ENCODE measurements around the gene RMND5B.
"Not testable (repeated sequence)": the region's sequence is repeated elsewhere in the genome, so short reads cannot be mapped to it uniquely, and the experiment has no call there.

Gene RMND5B

GRCh38 chr5:178130234-178130575, 609 bp upstream of the RMND5B start:
- WGBS = 34% methylated on average over 10 of the region's 11 CpGs

GRCh38 chr5:178131446-178131996, 707 bp downstream of the RMND5B start:
- no peak overlapping the region for H2BK5ac ChIP-seq (ENCODE audit: low read depth, low read length, poor library complexity, severe bottlenecking)
- no peak overlapping the region for H3K4ac ChIP-seq (ENCODE audit: low read depth in 1 of 2, low read length in 2 of 2)
- no peak overlapping the region for H2BK12ac ChIP-seq (ENCODE audit: low read length in 2 of 2)
- no peak overlapping the region for H4K8ac ChIP-seq (ENCODE audit: low read length)
- no peak overlapping the region for H2AFZ ChIP-seq (ENCODE audit: low read depth, low read length)
- H3K27me3 ChIP-seq (ENCODE audit: control insufficient read depth in 1 of 2, insufficient read depth in 1 of 2, low read length in 2 of 2) = no peaks in the 10 kb centered on the region
- WGBS = 33% methylated on average over 10 of the region's 10 CpGs
- H3K23ac ChIP-seq (ENCODE audit: low read length in 2 of 2) = no peak overlapping the region
- no peak overlapping the region for H2BK15ac ChIP-seq (ENCODE audit: low read depth, poor library complexity, severe bottlenecking)
- H4K91ac ChIP-seq (ENCODE audit: low read length) = no peak overlapping the region
- H3K9me3 ChIP-seq (ENCODE audit: control insufficient read depth, low read length) = no peaks in the 10 kb centered on the region
- H3K27ac ChIP-seq (ENCODE audit: low read length, poor library complexity, severe bottlenecking) = no peak overlapping the region
- H3K18ac ChIP-seq (ENCODE audit: low read depth in 1 of 2, low read length in 2 of 2) = no peak overlapping the region
- peak; percentile 16 for DNase-seq
- peaks cover 7% of the 10 kb centered on the region for H3K4me1 ChIP-seq (ENCODE audit: control insufficient read depth, insufficient read depth, low read depth, low read length)
- peak overlapping the region; percentile 83 to 86 for H3K4me3 ChIP-seq (ENCODE audit: insufficient read depth in 1 of 2, low read depth in 1 of 2, low read length in 2 of 2)
- peaks cover 14% of the 10 kb centered on the region for H3K79me1 ChIP-seq (replicated peaks; ENCODE audit: low read length, poor library complexity, severe bottlenecking)
- peak overlapping the region; percentile 97 for H3K4me2 ChIP-seq (ENCODE audit: low read length, poor library complexity, severe bottlenecking)
- H2BK120ac ChIP-seq (ENCODE audit: low read depth, low read length) = no peak overlapping the region
- H3K9ac ChIP-seq (ENCODE audit: low read length) = peak overlapping the region; percentile 89
- peaks cover 7 to 23% of the 10 kb centered on the region in 2 experiments for H3K36me3 ChIP-seq (ENCODE audit: control insufficient read depth in 1 of 2, insufficient read depth in 2 of 2, low read depth in 1 of 2, low read length in 2 of 2)
- no peak overlapping the region for H2AK5ac ChIP-seq (ENCODE audit: low read length, severe bottlenecking)
- no peak overlapping the region for H3K14ac ChIP-seq (ENCODE audit: low read length in 2 of 2)

More at GRCh38 chr5:178130234-178130575, 609 bp upstream of the RMND5B start:
- not testable (repeated sequence) for H3K4me1 ChIP-seq (ENCODE audit: control insufficient read depth, insufficient read depth, low read depth, low read length); H3K23ac ChIP-seq (ENCODE audit: low read length in 2 of 2); H3K79me1 ChIP-seq (replicated peaks; ENCODE audit: low read length, poor library complexity, severe bottlenecking); DNase-seq; H2AK5ac ChIP-seq (ENCODE audit: low read length, severe bottlenecking); H3K27me3 ChIP-seq (ENCODE audit: control insufficient read depth in 1 of 2, insufficient read depth in 1 of 2, low read length in 2 of 2); H3K9me3 ChIP-seq (ENCODE audit: control insufficient read depth, low read length)
- H3K14ac ChIP-seq (ENCODE audit: low read length in 2 of 2) = peak overlapping the region; percentile 35 to 47
- peak overlapping the region; percentile 16 for H3K27ac ChIP-seq (ENCODE audit: low read length, poor library complexity, severe bottlenecking)
- peaks cover 6 to 10% of the 10 kb centered on the region in 2 experiments for H3K36me3 ChIP-seq (ENCODE audit: control insufficient read depth in 1 of 2, insufficient read depth in 2 of 2, low read depth in 1 of 2, low read length in 2 of 2)
- H3K18ac ChIP-seq (ENCODE audit: low read depth in 1 of 2, low read length in 2 of 2) = peak overlapping the region; percentile 70 to 84
- H3K4ac ChIP-seq (ENCODE audit: low read depth in 1 of 2, low read length in 2 of 2) = peak overlapping the region in 1 of 2 experiments; percentile 60
- H3K4me2 ChIP-seq (ENCODE audit: low read length, poor library complexity, severe bottlenecking) = peak overlapping the region; percentile 97
- peak overlapping the region; percentile 86 for H4K8ac ChIP-seq (ENCODE audit: low read length)
- peak overlapping the region; percentile 74 for H2BK5ac ChIP-seq (ENCODE audit: low read depth, low read length, poor library complexity, severe bottlenecking)
- peak overlapping the region; percentile 83 to 86 for H3K4me3 ChIP-seq (ENCODE audit: insufficient read depth in 1 of 2, low read depth in 1 of 2, low read length in 2 of 2)
- peak overlapping the region; percentile 76 for H4K91ac ChIP-seq (ENCODE audit: low read length)
- H2AFZ ChIP-seq (ENCODE audit: low read depth, low read length) = peak overlapping the region; percentile 91
- H2BK15ac ChIP-seq (ENCODE audit: low read depth, poor library complexity, severe bottlenecking) = peak overlapping the region; percentile 91
- H2BK12ac ChIP-seq (ENCODE audit: low read length in 2 of 2) = peak overlapping the region in 1 of 2 experiments; percentile 6
- peak overlapping the region; percentile 83 for H2BK120ac ChIP-seq (ENCODE audit: low read depth, low read length)
- H3K9ac ChIP-seq (ENCODE audit: low read length) = peak overlapping the region; percentile 89

- peaks cover 4% of the 10 kb centered on the region for H3K4me1 ChIP-seq (ENCODE audit: control insufficient read depth, insufficient read depth, low read depth, low read length)
- H3K27me3 ChIP-seq (ENCODE audit: control insufficient read depth in 1 of 2, insufficient read depth in 1 of 2, low read length in 2 of 2) = no peaks in the 10 kb centered on the region
- H3K9ac ChIP-seq (ENCODE audit: low read length) = no peak overlapping the region
- H3K9me3 ChIP-seq (ENCODE audit: control insufficient read depth, low read length) = no peaks in the 10 kb centered on the region
- DNase-seq = no peak
- no peak overlapping the region for H4K8ac ChIP-seq (ENCODE audit: low read length)
- H3K18ac ChIP-seq (ENCODE audit: low read depth in 1 of 2, low read length in 2 of 2) = no peak overlapping the region
- no peak overlapping the region for H2BK5ac ChIP-seq (ENCODE audit: low read depth, low read length, poor library complexity, severe bottlenecking)
- no peak overlapping the region for H3K27ac ChIP-seq (ENCODE audit: low read length, poor library complexity, severe bottlenecking)
- H2BK12ac ChIP-seq (ENCODE audit: low read length in 2 of 2) = no peak overlapping the region
- no peak overlapping the region for H2BK120ac ChIP-seq (ENCODE audit: low read depth, low read length)
- H2AFZ ChIP-seq (ENCODE audit: low read depth, low read length) = no peak overlapping the region
- no peak overlapping the region for H2AK5ac ChIP-seq (ENCODE audit: low read length, severe bottlenecking)
- no peak overlapping the region for H3K4me3 ChIP-seq (ENCODE audit: insufficient read depth in 1 of 2, low read depth in 1 of 2, low read length in 2 of 2)
- no peak overlapping the region for H2BK15ac ChIP-seq (ENCODE audit: low read depth, poor library complexity, severe bottlenecking)
- no peak overlapping the region for H3K4me2 ChIP-seq (ENCODE audit: low read length, poor library complexity, severe bottlenecking)
- WGBS = 96% methylated on average over 8 of the region's 10 CpGs
- no peak overlapping the region for H4K91ac ChIP-seq (ENCODE audit: low read length)
- no peak overlapping the region for H3K14ac ChIP-seq (ENCODE audit: low read length in 2 of 2)
- H3K23ac ChIP-seq (ENCODE audit: low read length in 2 of 2) = no peak overlapping the region
- H3K36me3 ChIP-seq (ENCODE audit: control insufficient read depth in 1 of 2, insufficient read depth in 2 of 2, low read depth in 1 of 2, low read length in 2 of 2) = peaks cover 24 to 54% of the 10 kb centered on the region in 2 experiments
- H3K79me1 ChIP-seq (replicated peaks; ENCODE audit: low read length, poor library complexity, severe bottlenecking) = peaks cover 29% of the 10 kb centered on the region
- H3K4ac ChIP-seq (ENCODE audit: low read depth in 1 of 2, low read length in 2 of 2) = peak overlapping the region in 1 of 2 experiments; percentile 6
Measured at GRCh38 chr5:178136990-178137389, 6.2 kb downstream of the RMND5B start.

- peaks cover 30 to 64% of the 10 kb centered on the region in 2 experiments for H3K36me3 ChIP-seq (ENCODE audit: control insufficient read depth in 1 of 2, insufficient read depth in 2 of 2, low read depth in 1 of 2, low read length in 2 of 2)
- no peak overlapping the region for H2BK5ac ChIP-seq (ENCODE audit: low read depth, low read length, poor library complexity, severe bottlenecking)
- no peak overlapping the region for H2AFZ ChIP-seq (ENCODE audit: low read depth, low read length)
- no peak overlapping the region for H2BK12ac ChIP-seq (ENCODE audit: low read length in 2 of 2)
- H3K14ac ChIP-seq (ENCODE audit: low read length in 2 of 2) = no peak overlapping the region
- DNase-seq = no peak
- no peaks in the 10 kb centered on the region for H3K9me3 ChIP-seq (ENCODE audit: control insufficient read depth, low read length)
- no peak overlapping the region for H3K18ac ChIP-seq (ENCODE audit: low read depth in 1 of 2, low read length in 2 of 2)
- H3K4me2 ChIP-seq (ENCODE audit: low read length, poor library complexity, severe bottlenecking) = no peak overlapping the region
- H4K91ac ChIP-seq (ENCODE audit: low read length) = no peak overlapping the region
- H2BK15ac ChIP-seq (ENCODE audit: low read depth, poor library complexity, severe bottlenecking) = no peak overlapping the region
- no peak overlapping the region for H3K9ac ChIP-seq (ENCODE audit: low read length)
- no peak overlapping the region for H2BK120ac ChIP-seq (ENCODE audit: low read depth, low read length)
- H4K8ac ChIP-seq (ENCODE audit: low read length) = no peak overlapping the region
- H2AK5ac ChIP-seq (ENCODE audit: low read length, severe bottlenecking) = no peak overlapping the region
- no peak overlapping the region for H3K27ac ChIP-seq (ENCODE audit: low read length, poor library complexity, severe bottlenecking)
- H3K4ac ChIP-seq (ENCODE audit: low read depth in 1 of 2, low read length in 2 of 2) = no peak overlapping the region
- H3K4me3 ChIP-seq (ENCODE audit: insufficient read depth in 1 of 2, low read depth in 1 of 2, low read length in 2 of 2) = no peak overlapping the region
- peaks cover 32% of the 10 kb centered on the region for H3K79me1 ChIP-seq (replicated peaks; ENCODE audit: low read length, poor library complexity, severe bottlenecking)
- peaks cover 3% of the 10 kb centered on the region for H3K4me1 ChIP-seq (ENCODE audit: control insufficient read depth, insufficient read depth, low read depth, low read length)
- no peak overlapping the region for H3K23ac ChIP-seq (ENCODE audit: low read length in 2 of 2)
- no peaks in the 10 kb centered on the region for H3K27me3 ChIP-seq (ENCODE audit: control insufficient read depth in 1 of 2, insufficient read depth in 1 of 2, low read length in 2 of 2)
- 98% methylated on average over 12 of the region's 12 CpGs for WGBS
Measured at GRCh38 chr5:178137991-178138390, 7.2 kb downstream of the RMND5B start.

All from mesenchymal stem cell (in vitro differentiated cells and primary cell).